T follicular helper cell (primary cell): ENCODE results near the gene TRIM29.
"Not testable (repeated sequence)": the region's sequence is repeated elsewhere in the genome, so short reads cannot be mapped to it uniquely, and the experiment has no call there.

Experiments used
- DNase-seq: peaks from one replicate; pipeline ENCODE4 v3.0.0-alpha.2; 2020; ENCODE audit warnings: low read depth
- total RNA-seq, 2 experiments: gene quantifications; one replicate each; lab custom pipeline; 2026; lab: John Stamatoyannopoulos, UW

The TRIM29 gene, protein sequence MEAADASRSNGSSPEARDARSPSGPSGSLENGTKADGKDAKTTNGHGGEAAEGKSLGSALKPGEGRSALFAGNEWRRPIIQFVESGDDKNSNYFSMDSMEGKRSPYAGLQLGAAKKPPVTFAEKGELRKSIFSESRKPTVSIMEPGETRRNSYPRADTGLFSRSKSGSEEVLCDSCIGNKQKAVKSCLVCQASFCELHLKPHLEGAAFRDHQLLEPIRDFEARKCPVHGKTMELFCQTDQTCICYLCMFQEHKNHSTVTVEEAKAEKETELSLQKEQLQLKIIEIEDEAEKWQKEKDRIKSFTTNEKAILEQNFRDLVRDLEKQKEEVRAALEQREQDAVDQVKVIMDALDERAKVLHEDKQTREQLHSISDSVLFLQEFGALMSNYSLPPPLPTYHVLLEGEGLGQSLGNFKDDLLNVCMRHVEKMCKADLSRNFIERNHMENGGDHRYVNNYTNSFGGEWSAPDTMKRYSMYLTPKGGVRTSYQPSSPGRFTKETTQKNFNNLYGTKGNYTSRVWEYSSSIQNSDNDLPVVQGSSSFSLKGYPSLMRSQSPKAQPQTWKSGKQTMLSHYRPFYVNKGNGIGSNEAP
- total RNA-seq = 0 reads per million in 2 experiments

DNA sequence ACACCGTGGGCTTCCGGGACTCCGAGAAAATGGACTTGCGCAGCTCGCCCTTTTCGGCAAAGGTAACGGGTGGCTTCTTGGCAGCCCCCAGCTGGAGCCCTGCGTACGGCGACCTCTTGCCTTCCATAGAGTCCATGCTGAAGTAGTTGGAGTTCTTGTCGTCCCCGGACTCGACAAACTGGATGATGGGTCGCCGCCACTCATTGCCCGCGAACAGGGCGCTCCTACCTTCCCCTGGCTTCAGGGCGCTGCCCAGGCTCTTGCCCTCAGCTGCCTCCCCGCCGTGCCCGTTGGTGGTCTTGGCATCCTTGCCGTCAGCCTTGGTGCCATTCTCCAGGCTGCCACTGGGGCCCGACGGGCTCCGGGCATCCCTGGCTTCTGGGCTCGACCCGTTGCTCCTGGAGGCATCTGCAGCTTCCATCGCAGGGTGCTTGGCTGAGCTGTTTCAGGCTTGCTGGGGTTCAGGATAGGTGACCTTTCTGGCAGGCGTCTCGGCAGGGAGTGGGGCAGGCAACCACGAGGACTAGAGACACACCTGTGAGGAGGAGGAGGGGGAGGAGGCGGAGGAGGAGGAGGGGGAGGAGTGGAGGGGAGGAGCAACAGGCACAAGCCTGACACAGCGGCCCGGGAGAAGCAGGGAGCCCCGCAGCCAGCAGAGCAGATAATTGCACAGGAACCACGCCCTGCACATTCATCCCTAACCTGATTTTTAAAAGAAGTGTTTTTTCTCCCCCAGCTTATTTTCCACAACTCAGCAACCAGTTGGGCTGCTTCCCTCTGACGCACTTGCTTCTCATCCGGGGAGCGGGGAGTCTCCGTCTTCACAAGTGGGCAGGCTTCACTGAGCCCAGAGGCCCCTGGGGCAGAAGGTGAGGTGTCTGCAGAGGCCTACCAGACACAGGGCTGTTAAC lies at the start of gene TRIM29:
TRIM29 (minus strand) TSS at position 503 of the 911 bp plus-strand sequence; CDS start at position 421, 82 bp downstream.
- DNase-seq = no peak

DNA sequence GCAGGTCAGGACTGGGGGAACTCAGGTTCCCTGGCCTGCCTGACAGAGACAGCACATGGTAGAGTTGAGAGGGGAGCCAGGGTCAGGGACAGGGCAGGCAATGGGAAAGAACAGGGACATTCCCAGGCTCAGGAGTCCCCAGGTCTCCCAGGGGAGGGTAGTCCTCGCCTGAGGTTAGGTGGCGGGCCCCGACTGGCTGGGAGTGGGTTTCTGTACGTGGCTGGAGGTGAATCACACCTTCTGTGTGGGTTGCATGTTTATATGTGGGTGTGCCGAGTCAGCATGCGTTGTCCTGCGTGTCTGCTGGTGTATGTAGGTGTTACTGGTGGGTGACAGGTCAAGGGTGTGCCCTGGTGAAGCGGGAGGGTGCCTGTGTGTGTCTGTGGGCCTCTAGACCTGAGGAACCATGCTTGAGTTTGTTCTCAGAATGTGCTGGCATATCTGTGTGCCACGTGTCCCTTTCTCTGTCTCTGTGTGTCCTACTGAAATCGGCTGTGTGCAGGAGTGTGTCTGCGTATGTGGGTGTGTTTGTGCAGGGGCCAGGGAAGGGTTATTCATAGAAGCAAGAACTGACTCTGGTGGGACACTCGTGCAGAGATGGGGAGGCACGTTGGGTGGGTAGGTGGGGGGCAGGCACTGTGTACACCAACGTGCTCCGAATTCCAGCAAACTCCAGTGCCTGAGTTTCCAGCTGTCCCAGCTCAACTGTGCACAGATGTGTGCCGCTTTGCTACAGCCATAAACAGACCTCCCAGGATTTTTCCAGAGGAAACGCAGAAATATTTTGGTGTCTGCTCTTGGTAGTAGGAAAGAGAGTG lies 49.1 kb upstream of the TRIM29 start:
- no peak for DNase-seq

DNA sequence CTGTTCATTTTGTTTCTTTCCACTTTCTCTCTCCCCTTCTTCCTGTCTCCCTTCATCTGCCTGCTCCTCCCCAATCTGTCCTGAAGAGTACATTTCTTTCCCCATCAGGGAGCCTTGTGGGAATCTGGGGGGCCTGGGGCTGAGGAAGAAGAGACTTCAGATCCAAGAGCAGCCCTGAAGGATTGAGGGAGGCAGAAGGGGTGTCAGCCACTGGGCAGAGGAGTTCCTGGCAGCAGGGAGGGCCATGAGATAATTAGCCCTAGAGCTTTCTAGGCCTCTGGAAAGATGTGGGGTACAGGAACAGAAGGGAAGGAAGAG lies 48.5 kb upstream of the TRIM29 start:
- DNase-seq = no peak

DNA sequence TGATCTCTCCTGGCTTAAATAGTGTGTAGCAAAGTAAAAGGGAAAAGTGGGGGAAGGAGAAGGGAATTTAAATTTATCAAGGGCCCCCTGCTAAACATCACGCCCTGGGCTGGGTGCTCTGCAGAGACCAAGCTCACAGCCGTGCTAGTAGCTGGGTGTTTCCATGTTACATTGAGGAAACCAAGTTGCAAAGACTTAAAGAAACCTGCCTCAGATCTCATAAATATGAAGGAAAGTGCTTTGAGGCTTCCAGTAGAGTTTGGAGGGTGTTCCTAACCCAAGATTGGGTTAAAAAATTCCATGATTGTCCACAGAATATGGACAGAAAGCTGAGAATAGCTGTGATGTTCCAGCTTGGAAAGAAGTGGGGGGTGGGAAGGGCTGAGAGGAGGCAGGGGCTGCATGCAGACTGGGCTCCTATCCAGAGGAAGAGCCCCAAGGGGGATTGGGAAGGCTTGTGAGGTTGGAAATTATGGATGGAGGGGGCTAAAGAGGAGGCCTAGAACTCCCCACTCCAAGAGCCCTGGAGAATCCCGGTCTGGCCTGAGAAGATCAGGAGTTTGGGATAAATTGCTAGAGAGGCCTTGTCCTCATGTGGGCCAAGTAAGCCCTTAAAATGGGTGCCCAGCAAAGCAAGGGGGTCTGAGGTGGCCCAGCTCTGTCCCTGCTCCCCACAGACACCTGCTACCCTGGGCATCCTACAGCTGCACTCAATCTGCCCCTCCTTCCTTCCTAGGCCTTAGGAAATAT lies 48.0 kb upstream of the TRIM29 start:
- DNase-seq = no peak

DNA sequence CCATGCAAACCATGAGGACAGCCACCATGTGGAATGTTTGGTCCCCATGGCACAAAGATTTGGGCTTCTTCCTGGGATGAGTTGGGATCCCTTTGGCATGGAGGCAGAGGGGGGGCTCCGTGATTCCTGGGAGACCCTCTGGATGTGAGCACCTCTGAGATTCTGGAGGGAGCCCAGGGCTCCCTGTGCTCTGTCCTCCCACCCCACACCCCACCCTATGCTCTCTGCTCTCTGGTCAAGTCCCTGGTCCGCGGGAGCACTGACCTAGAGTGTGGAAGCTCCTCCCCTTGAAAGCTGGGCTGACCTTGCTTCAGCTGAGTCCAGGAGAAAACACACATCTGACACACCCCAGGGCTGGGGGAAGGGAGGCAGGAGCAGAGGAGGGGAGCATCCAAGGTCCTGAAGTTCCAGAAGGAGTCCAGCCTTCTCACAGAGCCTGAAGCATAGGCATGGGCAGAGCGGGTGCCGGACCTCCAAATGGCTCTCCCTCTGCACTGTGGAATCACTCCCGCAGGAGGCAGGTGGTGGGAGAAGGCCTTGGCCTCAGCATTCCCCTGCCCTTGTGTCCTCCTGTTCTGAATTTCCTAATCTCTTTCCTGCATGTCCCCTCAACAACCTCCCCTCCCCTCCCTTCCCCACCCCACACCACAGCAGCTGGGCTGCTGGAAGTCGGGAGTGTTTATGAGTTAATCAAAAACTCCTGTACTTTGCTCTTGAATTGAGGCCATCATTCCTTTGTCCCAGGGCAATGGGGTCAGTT lies 47.2 kb upstream of the TRIM29 start:
- no peak for DNase-seq

DNA sequence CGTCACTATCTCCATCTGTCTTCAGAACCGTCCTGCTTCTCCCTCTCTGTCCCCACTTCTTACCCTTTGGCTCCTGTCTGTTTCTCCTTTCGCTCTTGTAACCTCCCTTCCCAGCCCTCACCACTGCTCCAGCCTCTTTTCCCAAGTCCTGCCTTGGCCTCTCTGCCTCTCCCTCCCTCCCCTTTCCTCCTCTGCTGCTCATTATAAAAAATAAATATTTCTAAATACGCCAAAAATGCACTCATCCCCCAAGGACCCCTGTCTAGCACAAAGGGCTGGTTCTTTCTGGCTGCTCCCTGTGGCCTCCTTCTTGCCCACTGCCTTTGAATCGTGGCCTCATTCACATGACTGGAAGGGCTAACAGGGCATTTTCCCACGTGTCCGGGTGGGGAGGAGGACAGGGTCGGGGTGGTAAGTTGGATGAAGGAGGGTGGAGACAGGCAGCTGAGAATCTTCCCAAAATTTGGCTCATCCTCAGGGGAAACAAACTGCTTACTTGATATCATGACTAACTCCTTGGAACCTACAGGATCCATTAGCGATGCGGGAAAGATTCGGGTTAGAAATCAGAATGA lies 46.5 kb upstream of the TRIM29 start:
- DNase-seq = no peak

DNA sequence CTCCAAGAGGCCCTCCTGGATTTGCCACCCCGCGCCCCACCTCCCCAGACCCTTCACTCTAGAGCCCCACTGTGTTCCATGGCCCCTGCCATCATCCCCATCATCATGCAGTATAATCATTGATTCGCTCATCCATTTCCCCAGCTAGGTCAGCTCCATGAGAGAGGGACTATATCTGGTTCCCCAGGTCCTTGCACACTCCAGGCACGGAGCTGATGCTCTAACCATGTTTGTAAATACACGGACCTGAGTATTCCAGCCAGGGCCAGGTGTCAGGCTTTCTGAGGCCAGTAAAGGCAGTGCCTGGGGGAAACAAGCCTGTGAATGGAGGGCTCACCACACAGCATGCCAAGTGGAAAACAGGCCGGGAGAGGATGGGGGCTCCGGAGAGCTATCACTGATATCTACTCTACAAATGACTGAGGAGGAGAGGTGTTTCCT lies 45.8 kb upstream of the TRIM29 start:
- no peak for DNase-seq

DNA sequence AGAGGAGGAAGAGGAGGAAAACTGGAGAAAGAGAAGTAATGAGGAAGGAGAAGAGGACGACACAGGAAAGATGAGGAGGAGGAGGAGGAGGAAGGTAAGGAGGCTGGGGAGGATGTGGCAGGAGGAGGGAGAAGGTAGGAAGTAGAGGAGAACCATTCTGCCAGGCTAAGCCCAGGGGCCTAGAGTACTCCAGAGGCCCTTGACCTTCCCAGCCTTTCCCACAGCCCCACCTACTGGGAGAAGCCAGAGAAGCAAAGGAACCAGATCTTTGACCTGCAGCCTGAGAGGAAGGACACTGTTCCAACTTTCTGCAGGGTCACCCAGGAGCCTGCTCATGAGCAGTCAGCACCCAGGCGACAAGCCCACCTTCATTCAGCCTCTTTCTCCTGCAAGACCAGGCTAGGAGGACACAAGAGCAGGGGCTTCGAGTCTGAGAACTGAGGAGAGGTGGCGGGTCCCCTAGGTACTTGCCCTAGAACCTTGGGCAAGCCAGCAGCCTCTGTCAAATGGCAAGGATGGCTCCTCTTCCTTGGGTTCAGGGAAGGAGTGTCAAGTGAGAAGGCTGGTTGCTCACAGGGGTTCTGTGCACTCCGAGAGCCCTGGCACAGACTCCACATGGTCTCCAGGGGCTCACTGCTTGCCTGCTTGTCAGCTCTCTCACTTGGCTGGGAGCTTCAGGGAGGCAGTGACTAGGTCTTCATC lies 45.0 kb upstream of the TRIM29 start:
- DNase-seq = no peak

DNA sequence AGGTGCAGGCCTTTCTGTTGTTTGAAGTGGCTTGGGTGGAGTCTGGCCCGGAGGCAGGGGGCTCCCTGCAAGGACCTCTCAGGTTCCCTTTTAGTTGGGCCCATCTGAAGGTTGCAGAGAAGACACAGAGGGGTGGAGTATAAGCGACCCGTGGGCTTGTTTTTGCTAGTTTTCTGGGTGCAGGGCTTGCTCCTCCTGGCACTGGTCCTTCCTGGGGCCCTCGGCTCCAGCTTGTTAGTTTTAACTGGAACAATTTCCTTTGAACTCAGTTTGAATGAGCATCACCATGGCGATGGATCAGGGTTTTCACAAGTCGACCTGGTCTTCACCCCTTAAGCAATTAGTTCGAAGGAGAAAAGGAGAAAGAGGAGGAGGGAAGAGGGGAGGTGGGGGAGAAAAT lies 44.5 kb upstream of the TRIM29 start:
- DNase-seq = no peak

DNA sequence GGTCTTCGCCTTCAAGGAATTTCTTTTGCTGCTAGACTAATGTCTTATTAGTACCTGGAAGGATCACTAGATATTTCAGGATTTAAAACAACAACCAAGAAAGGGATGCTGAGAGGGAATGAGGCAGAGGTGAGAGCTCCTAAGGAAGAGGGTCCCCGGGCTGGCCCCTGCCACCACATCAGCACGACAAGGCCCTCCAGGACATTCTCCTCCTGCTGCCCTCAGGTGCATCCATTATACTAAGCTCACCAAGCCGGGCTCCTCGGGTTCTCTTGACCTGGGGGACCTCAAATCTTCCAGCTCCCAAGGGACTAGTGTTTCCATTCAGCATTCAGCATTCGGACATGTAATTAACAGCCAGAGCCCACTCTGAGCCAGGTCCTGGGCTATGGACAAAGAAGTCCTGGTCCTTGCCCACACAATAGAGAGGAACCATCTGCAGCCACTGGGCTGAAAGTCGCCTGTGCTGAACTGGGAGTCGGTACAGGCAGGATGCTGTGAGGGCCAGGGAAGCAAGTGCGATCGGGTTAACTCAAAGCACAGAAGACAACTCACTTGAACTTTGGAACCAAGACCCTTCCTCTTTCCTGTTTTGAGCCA lies 43.6 kb upstream of the TRIM29 start:
- no peak for DNase-seq

DNA sequence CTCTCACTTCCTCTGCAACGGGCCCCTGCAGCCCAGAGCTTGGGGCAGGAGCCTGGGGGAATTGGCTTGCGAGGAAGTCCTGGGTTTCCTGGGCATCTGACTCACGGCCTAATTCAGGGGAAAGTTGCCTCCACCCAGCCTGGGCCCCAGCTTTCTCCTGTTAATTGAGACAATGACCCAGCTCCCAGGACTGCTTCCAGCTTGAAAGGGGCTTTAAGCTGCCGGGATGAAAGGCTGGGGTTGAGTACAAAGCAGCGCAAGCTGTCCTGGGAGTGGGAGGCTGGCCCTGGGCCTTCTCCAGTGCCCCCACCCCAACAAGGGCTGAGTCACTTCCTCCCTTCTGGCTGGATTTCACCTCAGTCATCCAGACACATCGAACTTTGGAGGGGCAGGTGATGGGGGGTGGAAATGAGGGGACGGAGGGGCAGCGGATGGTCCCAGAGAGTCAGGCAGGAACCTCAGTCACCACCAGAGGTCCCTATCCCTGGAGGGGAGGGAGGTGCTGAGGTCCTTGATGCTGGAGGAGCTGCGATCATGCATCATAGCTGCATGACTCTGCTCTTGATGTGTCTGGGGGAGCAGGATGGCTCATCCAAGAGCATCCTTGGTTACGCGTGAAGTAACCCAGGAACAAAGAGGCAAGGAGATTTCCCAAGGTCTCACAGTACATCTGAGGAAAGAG lies 42.8 kb upstream of the TRIM29 start:
- no peak for DNase-seq

DNA sequence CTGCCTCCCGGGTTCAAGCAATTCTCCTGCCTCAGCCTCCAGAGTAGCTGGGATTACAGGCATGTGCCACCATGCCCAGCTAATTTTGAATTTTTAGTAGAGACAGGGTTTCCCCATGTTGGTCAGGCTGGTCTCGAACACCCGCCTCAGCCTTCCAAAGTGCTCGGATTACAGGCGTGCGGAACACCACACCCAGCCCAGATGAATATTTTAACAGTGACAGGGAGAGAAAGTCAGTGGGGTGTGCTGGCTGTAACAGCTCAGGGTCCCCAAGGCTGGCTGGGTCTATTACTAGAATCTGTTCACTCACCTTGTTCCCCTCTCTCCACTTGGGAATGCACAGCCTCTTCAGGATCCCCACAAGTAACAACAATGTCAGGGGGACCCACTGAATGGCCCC lies 42.1 kb upstream of the TRIM29 start:
- not testable (repeated sequence) for DNase-seq

DNA sequence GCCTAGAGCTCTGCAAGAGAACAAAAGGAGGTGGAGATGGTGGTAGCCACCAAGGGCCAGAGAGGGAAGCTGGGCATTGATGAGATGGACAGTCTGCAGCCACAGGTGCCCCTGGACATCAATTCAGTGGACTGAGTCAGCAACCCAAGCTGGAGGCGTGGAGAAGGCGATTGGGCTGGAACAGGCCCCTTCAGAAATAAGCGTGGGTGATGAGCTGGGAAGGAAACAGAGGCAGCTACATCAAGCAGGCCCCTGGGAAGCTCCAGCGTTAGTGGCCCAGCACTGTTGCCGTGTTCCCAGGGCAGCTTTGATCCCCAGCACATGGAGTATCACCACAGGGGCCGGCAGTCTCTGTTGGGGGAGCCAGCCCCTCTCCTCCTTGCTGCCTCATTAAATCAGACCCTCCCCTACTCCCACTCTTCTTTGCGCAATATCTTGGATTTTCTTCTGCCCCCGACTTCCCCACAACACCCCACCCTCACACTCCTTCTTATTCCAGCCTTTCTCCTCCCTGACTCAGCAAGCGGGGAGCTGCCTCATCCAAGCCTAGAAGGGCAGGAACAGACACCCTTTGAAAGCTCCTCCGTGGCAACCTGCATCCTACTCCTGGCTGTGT lies 41.3 kb upstream of the TRIM29 start:
- no peak for DNase-seq

DNA sequence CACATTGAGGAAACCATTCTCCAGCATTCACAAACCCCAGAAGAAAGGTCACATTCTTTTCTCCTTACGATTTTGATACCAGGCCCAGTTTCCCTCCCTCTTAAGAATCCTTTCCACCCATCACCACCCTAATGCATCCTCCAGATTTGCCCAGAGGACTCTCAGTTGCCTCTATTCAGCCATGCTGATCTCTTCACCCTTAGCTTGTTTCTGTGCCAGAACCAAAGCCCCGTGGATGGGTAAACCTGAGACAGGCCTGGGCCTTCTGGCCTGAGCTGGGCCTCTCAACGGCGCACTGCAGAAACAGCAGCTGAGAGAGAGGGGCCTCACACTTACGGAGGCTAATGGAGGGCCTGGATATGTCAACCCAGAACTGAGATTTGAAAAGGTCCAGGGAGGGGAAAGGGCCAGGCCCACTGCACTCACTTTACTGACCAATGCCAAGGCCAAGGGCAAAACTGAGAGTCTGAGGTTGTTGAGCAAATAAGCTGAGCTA lies 40.7 kb upstream of the TRIM29 start:
- no peak for DNase-seq

DNA sequence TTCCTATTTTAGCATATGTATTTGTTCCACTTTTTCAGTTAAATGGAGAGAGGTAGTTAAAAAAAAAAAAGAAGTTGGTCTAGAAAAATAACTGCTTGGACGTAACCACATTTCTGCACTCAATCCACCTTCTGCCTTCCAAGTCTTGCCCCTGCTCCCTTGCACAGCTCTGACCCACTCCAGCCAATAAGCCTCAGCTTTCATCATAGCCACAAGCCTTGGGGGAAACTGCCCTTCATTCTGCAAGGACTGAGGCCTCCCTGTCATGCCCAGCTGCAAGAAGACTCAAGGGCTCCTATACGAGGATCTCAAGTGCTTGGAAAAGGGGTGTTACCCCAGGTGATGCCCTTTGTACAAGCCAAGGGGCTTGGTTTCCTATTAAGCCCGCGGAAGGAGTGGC lies 37.0 kb upstream of the TRIM29 start:
- DNase-seq = no peak

DNA sequence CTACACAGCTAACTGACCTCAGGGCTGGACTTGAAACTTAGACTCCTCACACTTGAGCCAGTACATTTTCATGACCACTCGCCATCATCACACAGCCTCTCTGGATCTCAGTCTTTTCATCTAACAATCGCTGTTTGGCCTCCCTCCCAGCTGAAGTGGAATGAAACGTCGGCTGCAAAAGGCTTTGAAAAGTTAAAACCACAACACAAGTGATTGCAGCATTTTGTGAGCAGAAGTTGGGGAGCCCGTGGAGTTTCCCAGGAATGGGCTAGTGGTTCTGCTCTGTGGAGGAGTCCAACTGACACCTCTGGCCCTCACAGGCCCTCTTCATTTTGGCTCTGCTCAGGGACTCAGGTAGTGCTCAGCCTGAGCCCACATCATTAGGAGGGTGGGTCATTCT lies 35.9 kb upstream of the TRIM29 start:
- DNase-seq = no peak

DNA sequence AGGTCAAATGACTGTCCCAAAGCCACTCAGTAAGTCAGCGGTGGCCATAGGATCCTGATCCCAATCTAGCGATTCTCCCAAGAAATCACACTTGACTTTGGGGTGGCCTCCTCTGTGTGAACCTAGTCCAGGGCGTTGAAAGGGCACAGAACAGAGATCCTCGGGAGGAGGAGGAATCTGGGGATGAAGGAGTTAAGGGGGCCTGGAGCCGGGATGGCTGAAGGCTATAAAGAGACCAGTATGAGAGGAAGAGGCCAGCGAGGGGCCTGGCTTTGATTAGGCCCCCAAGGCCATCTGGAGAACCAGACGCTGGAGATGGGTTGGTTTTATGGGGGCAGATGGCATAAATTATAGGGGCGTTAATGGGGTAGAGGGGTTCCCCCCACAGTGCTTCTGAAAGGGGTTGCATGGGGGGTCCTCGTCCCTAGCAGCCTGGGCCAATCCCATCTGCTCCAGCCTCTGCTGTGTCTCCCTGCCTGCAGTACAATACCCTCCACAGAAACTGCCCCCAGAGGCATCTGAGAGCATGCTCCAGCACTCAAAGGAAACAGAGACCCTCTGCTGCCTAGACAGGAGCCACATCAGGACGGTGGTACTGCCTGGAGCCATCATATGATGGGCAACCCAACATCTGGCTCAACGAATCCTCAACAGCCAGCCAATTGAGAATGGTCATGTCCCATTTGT lies 35.2 kb upstream of the TRIM29 start:
- DNase-seq = no peak
